GM19025 (cell line): Measurements from ENCODE around the gene PPP1R26.
"Not testable (repeated sequence)": the region's sequence is repeated elsewhere in the genome, so short reads cannot be mapped to it uniquely, and the experiment has no call there.

ENCODE experiments used
- ATAC-seq: cut with Tn5 transposase; IDR thresholded peaks from one replicate; pipeline ENCODE4 v1.9.1; 2021; ENCODE audit warnings: mild to moderate bottlenecking, low read depth, moderate library complexity; ENCODE audit not compliant: unreplicated experiment

Gene PPP1R26

DNA sequence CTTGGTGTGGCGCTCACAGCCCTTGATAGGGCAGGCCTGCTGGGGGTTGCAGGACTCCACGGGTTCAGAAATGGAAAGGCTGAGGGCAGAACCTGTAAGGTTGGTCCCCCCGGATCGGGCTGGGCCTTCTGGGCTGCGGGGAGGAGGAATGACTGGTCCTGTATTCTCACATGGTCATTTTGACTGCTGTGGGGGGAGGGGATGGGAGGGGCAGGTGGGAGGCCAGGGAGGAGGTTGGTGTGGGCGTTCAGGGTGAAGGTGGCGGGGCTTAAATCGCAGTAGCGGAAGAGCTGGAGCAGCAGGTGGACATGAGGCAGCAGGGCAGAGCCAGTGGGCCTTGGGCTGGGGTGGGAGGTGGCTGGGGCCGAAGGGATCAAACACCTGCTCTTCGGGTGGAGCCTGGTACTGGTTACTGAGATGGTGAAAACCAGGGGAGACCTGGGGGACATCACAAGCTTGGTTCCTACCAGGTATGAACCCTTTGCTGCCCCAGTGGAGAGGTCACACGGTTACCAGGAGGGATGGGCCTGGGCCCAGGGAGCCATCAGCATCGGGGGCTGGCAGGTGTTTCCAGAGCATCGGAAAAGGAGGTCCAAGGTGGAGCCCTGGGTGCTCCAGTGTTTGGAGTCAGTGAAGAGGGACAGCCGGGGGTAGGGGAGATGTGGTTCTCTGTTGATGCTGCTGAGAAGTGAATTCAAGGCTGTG lies 22.7 kb downstream of the PPP1R26 start:
- ATAC-seq, result no peak

DNA sequence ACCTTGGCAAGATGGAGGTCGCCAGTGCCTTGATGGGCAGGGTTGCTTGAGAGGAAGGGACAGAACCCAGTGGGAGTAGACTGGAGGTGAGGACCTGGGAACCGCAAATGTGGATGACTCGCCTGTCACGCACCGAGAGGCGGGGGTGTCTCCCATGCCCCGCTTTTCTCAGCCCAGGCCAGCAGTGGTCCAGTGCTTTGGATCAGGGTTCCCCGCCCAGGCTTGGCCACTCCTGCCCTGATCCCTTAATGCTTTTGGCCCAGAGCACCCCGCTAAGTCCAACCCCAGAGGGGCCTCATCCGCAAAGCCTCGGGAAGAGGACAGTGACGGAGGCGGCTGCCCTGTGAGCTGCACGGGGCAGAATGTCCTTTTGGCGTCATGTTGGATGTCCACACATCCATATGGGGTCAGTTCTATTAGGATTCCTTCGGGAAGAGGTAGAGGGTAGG lies 23.3 kb downstream of the PPP1R26 start:
- no peak for ATAC-seq

DNA sequence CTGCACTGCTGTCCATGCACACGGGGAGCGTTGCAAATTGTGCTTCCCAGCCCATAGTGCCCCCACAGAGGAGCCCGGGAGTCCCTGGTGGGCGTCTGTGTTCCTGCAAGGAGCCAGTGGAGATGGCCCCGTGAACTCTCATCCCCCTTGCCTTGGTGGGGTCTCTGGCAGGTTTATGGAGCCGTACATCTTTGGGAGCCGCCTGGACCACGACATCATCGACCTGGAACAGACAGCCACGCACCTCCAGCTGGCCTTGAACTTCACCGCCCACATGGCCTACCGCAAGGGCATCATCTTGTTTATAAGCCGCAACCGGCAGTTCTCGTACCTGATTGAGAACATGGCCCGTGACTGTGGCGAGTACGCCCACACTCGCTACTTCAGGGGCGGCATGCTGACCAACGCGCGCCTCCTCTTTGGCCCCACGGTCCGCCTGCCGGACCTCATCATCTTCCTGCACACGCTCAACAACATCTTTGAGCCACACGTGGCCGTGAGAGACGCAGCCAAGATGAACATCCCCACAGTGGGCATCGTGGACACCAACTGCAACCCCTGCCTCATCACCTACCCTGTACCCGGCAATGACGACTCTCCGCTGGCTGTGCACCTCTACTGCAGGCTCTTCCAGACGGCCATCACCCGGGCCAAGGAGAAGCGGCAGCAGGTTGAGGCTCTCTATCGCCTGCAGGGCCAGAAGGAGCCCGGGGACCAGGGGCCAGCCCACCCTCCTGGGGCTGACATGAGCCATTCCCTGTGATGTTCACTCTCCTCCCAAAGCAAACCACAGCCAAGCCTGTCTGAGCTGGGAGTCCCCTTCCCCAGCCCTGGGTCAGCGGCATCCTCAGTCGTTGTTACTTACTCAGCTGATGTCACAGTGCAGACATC lies 24.0 kb downstream of the PPP1R26 start:
- ATAC-seq, result no peak

DNA sequence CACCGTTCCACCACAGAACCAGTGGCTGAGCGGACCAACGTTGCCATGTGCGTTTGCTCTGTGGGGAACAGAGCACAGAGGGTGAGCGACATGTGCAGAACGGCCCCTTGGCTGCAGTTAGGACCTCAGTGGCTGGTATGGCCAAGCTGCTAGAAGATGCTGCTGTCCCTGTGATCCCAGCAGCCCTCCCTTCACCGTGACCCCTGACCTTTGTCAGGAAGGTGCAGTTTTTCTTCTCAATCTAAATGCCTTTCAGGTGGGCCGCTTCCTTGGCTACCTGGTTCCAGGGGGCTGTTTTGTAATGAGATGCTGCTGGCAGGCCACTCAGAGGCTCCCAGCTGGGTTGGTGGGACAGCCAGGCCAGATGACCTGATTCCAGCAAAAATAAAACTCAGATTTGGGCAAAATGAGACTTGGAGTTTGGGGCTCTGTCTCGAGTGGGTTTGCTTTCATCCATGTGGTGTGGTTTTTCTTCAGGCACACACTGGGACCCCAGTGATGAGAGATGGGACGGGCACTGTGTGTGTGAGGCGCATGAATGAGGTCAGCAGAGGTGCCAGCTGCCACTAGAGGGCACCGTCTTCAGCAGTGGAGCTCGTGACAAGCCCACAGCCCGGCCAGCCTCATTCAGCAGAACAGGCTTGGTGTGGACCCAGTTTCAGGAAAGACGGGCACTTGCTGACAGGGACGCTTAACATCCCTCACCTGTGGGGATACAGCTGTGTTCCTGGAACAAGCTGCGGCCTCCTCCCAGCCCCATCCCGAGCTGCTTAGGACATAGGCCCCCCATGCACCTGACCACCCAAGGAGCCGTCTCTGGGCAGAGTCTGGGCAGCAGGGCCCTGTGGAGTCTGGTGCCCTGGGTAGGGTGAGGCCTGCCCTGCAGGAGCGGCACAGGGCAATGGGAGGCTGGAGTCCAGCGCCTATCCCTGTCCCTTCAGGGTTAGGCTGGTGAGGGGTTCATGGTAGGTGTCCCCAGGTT lies 25.0 kb downstream of the PPP1R26 start:
- ATAC-seq, result no peak

DNA sequence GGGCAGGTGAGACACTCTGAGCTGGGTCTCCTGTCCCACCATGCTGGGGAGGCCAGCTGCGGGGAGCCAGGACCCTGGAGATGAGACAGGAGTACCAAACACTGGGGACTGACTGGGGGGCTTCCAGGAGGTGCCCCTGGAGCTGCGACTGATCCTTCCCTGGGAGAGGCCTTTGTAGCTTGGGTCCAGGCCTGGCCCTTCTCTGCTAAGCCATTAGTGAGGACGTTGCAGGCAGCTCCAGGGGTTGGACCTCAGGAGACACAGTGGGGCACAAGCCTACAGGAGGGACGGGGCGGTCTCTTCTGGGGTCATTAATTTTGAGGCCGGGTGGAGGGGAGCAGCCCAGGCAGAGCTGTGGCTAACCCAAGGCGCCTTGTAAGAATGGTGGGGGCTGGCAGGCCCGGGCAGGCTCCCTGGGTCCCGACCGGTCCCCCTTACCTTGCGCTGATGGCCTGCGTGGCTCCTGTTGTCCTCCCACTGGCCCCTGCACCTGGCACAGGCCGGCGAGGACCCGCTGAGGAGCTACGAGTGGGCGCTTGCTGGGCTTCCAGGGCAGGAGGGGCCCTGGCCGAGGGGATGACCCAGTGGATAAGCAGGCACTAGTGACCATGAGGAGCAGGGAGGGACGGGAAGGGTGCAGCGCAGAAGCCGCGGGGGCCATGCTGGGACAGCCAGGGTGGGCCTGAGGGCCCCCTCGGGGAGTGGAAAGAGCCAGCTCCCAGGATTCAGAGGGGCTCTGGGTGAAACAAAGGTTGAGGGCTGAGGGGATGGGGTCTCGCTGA lies 26.0 kb downstream of the PPP1R26 start:
- ATAC-seq, result no peak

DNA sequence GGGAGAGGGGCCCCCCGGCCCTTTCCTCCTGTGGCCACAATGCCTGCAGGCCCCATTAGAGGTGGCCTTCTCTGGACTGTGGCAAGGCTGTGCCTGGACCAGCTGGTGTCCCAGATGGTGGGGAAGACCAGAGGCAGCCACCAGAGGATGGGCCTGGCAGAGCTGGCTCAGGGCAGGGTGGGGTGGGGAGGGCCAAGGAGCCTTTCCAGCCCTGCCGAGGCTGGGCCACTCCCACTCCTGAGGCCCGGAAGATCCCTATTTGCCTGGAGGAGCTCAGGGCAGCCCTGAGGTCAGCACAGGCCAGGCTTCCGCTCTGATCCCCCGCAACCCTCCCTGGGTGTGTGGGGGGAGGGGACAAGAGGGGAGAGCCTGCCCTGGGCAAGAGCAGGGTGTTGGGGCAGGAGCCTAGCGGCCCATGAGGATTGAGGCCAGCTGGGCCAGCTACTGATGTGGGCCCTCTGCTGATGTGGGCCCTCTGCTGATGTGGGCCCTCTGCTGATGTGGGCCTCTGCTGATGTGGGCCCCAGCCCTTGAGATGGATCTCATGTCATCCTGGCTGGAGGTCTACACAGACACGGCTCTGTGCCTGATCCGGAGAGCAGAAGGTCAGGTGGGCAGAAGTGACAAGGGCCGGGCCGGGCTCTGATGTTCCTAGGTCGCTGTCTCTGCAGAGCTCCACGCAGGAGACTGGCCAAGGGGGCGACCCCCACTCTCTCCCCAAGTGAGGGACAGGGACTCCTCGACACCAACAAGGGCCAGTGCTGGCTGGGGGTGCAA lies 26.9 kb downstream of the PPP1R26 start:
- no peak for ATAC-seq

DNA sequence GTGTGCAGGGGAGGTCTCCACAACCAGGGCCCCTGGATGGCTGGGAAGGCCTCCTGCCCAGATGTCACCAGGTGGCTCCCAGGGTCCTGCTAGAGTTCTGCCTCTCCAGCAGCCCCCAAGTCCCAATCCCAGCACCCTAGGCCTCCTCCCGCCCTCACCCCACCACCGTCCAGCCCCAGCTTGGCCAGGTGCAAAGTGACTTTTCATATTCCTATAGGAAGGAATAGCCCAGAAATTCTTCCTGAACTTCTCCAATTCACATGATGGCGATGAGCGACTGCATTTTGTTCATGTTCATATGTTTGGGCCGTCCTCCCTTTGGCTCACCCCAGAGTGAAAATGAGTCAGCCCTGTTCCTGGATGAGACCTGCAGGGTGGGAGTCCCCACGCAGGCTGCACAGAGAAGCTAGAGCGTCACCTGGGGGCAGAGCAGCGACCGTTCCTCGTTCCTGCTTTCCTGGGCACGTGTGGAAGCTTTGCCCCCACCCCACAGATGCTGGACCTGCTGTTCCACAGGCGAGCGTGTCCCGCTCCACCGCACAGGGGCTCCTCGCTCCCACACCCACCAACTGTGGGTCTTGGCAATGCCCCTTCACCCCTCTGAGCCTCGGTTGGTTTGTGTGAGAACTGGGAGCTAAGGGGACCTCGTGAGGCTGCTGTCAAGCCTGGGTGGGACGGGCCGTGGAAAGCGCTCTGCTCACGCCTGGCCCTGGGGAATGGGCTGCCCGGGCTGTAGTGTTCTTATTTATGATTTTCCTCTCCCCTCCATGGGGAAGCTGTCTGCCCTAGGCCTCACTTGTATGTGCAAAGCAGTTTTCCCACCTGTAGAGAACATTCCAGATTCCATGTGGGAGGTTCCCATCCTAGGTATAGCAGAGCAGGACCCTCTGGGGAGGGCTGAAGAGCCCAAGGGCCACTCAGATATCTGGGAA lies 27.8 kb downstream of the PPP1R26 start:
- ATAC-seq, result no peak

DNA sequence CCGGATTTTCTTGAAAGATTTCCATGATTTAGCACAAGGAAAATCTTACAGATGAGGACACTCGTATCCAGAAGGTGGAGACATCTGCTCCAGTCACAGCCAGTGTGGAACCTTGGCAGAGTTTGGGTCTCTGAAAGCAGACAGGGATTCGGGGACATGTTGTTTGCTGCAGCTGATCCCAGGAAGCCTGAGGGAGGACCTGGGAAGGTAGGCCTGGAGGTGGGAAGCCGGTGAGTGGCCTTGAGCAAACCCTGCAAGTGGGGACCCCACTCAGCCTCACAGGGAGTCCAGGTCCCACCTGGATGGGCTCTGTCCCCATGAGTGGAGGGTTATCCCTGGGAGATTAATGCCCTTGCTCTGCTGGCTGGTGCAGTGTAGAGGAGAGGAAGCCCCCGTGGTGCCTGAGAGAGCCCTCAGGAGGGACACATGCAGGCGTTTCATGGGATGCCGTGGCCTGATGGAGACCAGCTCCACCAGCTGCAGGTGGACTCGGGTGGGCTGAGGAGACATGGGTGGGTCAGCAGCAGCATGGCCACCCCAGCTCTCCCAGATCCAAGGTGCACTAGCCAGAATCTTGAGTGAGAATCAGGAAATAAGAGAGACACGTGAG lies 28.7 kb downstream of the PPP1R26 start:
- no peak for ATAC-seq

DNA sequence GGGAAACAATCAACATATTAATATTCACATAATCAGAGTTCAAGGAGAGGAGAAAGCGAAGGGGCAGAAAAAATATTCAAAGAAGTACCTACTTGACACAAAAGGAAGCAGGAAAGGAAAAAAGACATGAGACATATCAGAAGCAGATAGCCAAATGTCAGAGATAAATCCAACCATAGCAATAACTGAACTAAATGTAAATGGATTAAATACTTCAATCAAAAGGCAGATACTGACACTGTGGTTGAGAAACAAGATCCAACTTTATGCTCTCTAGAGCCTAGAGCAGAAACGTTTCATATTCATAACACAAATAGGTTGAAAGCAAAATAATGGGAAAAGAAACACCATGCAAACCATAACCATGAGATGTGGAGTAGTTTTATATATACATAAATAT lies 29.9 kb downstream of the PPP1R26 start:
- ATAC-seq, result no peak

DNA sequence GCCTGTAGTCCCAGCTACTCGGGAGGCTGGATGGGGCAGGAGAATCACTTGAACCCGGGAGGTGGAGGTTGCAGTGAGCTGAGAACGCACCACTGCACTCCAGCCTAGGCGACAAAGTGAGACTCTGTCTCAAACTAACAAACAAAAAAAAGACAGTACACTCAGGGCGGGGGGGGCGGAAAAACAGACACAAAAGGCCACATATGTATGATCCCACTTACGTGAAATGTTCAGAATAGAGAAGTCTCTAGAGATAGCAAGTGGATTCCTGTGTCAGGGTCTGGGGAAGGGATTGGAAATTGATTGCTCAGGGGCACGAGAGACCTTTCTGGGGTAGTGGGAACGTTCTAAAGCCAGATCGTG lies 32.6 kb downstream of the PPP1R26 start:
- ATAC-seq, result no peak

DNA sequence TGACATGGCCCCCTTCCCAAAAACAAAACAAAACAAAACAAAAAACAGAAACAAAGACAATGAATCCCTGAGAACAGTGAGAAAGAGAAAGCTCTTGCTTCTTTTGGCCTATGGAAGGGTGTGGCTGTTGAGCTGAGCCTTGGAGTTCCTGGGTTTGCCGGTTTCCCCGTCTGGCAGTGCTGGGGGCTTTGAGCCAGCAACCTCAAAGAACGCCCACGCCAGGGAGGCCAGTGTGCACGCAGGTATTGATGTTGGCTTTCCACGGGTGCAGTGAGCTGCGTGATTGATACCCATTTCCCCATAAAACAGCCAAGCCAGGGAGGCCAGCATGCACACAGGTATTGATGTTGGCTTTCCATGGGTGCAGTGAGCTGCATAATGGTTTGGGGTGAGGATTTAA lies 33.3 kb downstream of the PPP1R26 start:
- no peak for ATAC-seq

DNA sequence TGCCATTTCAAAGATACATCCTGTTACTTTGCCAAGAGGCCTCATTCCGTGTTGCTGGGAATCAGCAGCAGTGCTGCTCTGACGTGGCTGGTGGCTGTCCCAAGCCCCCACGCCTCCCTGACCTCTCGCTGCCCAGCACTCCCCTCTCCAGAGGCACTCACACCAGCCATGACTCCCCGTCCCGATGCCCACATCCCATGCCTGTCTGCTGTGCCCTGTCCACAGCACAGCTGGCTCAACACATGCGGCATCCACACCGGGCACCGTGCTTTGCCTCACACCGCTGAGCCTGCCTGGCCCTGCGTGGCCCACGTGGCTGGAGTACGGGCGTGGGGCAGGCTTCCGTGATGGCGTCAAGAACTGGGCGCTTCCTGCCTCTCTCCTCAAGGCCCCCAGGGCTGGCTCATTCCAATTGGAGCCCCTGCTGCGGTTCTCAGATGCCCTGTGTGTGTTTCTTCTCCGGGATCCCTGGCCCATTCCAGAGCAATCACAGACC lies 33.8 kb downstream of the PPP1R26 start:
- no peak for ATAC-seq

DNA sequence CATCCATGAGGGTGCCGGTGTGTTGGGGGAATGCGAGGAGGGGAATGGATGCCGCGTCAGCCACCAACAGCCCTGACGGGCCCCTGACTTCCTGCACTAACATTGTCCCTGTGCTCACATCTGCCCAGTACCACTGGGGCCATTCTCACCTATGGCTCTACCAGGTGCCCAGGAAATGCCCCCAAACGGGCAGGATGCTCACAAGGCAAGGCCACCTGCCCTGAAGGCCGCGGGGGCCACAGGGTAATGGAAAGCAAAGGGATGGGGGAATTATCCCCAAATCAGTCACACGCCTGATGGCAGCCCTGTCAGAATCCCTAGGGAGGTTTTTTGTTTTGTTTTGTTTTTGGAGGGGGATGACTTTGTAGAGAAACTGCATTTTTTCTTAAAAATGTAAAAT lies 34.3 kb downstream of the PPP1R26 start:
- not testable (repeated sequence) for ATAC-seq

DNA sequence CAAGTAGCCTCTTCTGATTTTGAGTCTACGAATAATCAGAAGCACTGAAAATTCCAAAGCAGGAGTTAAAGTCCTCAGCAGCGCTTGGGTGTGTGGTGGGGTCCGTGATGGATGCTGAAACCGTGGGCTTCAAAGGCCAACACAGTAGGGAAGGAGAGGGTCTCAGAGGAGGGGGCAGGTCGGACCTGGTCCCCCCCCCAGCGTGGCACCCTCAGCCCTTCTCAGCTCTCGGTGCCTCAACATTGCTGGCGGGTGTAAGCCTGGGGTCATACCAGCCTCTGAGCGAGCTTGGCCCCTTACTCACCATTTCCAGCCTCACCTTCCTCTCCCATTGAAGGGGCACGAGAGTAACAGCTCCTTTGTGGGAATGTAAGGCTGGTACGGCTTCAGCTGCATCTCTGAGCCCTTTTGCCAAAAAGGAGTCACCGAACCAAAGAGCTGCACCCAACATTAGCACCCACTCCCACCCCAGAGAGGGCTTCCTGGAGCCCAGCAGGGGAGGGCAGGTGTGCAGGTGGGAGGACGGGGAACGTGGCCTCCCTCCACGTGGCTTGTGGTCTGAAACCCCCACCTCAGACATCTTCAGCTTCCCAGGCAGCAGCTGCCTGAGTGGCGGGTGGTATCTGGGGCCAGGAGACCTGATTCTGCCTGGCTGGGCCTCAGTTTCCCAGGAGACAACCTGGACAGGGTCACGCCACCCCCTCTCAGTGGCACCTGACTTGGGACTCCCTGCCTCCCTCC lies 34.9 kb downstream of the PPP1R26 start:
- ATAC-seq, result no peak

DNA sequence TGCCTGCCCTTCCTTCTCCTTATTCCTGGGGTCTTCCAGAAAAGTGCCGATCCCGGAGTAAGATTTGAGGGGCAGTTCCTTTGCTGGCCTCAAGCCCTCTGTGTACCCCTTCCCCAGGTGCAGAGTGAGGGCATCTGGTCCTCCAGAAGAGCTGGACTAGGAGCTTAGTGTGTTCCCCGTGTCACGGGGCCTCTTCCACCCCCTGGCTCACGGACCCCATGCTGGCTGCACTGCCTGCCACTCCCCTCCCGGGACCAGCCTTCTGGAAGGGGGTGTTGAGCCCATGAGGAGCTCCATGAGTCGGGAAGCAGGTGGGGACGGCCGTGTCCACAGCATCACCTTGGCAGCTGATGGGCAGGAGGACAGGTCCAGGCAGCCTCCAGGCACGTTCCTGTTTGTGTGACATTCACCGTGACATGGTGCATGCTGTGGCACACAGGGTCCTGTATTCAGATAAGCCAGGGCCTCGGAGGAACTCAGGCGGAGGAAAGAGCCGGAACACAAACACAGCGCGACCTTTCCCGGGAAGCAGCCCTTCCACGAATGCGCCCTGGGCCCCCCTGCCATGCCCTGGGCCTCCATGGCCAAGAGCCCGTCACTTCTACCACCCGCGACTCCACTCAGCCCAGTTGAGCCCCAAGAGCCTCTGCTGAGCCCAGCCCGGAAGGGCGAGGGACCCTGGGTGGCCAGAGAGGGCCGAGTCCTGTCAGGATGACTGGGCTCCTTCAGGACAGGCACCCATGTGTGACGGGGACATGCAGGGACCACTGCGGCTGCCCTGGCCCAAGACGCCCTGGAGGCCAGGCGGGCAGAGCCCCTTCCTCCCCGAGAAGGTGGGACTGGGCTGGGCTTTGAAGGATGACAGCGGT lies 35.7 kb downstream of the PPP1R26 start:
- ATAC-seq, result no peak
